Osteocyte (in vitro differentiated cells): ENCODE results near the gene SUCO. TPM values are rescaled to one million over a fixed set of nuclear protein-coding genes. Genes with fewer than 3 reads are reported as not detected.

Source experiments
- DNase-seq: peaks from one replicate; pipeline ENCODE4 v3.0.0; 2021; ENCODE audit warnings: mixed read lengths; ENCODE audit not compliant: unreplicated experiment; ENCODE audit errors: extremely low spot score
- H3K27ac Mint-ChIP-seq: one replicate; pipeline ENCODE4 v1.8.0; 2021; ENCODE audit warnings: mild to moderate bottlenecking, mixed read lengths; ENCODE audit not compliant: unreplicated experiment
- H3K27me3 Mint-ChIP-seq: one replicate; pipeline ENCODE4 v1.8.0; 2021; ENCODE audit warnings: mixed read lengths; ENCODE audit not compliant: unreplicated experiment
- H3K36me3 Mint-ChIP-seq: one replicate; pipeline ENCODE4 v1.8.0; 2021; ENCODE audit warnings: mixed read lengths; ENCODE audit not compliant: unreplicated experiment
- H3K4me1 Mint-ChIP-seq: one replicate; pipeline ENCODE4 v1.8.0; 2021; ENCODE audit warnings: mixed read lengths; ENCODE audit not compliant: unreplicated experiment
- H3K4me3 Mint-ChIP-seq: one replicate; pipeline ENCODE4 v1.8.0; 2021; ENCODE audit warnings: mild to moderate bottlenecking, moderate library complexity, mixed read lengths; ENCODE audit not compliant: unreplicated experiment
- H3K9me3 Mint-ChIP-seq: one replicate; pipeline ENCODE4 v1.8.0; 2021; ENCODE audit warnings: mixed read lengths; ENCODE audit not compliant: unreplicated experiment
- CTCF ChIP-seq: fragments of 200-600 bp; sonication (generic); IDR thresholded peaks from 2 replicates; pipeline ENCODE4 v1.5.0; 2021; ENCODE audit warnings: antibody characterized with exemption, mild to moderate bottlenecking, moderate library complexity
- total RNA-seq: library from RNA; stranded (reverse); gene quantifications from 2 replicates; pipeline ENCODE4 v1.2.1, GENCODE V29; 2021

Gene SUCO
- total RNA-seq, 1 donor from 2014 or later, result 30.4 TPM

- no peaks in the 10 kb centered on the region for H3K36me3 Mint-ChIP-seq
- H3K27ac Mint-ChIP-seq, result no peak overlapping the region
- no peak overlapping the region for H3K4me3 Mint-ChIP-seq
- no peaks in the 10 kb centered on the region for H3K4me1 Mint-ChIP-seq
- DNase-seq, result no peak
- H3K27me3 Mint-ChIP-seq, result peaks cover 22% of the 10 kb centered on the region
- H3K9me3 Mint-ChIP-seq, result no peaks in the 10 kb centered on the region
- TF ChIP-seq CTCF, result no peak
Observed at GRCh38 chr1:172507741-172508140, 25.2 kb upstream of the SUCO start.

GRCh38 chr1:172510479-172510878 lies 22.5 kb upstream of the SUCO start:
- Mint-ChIP-seq H3K9me3 (no peaks in the 10 kb centered on the region), H3K27me3 (peaks cover 7% of the 10 kb centered on the region), H3K4me1 (no peaks in the 10 kb centered on the region), H3K27ac (no peak overlapping the region), H3K36me3 (no peaks in the 10 kb centered on the region), H3K4me3 (no peak overlapping the region)
- no peak for DNase-seq
- no peak for TF ChIP-seq CTCF

- H3K27ac Mint-ChIP-seq, result no peak overlapping the region
- no peaks in the 10 kb centered on the region for H3K9me3 Mint-ChIP-seq
- peaks cover 8% of the 10 kb centered on the region for H3K27me3 Mint-ChIP-seq
- no peak overlapping the region for H3K4me3 Mint-ChIP-seq
- no peaks in the 10 kb centered on the region for H3K4me1 Mint-ChIP-seq
- no peak for DNase-seq
- H3K36me3 Mint-ChIP-seq, result no peaks in the 10 kb centered on the region
- TF ChIP-seq CTCF, result no peak
Observed at GRCh38 chr1:172512591-172512990, 20.4 kb upstream of the SUCO start.

GRCh38 chr1:172513479-172513878 lies 19.5 kb upstream of the SUCO start:
- no peak for TF ChIP-seq CTCF
- no peak for DNase-seq
- Mint-ChIP-seq H3K4me1 (no peaks in the 10 kb centered on the region), H3K27ac (no peak overlapping the region), H3K4me3 (no peak overlapping the region), H3K27me3 (peaks cover 12% of the 10 kb centered on the region), H3K36me3 (no peaks in the 10 kb centered on the region), H3K9me3 (no peaks in the 10 kb centered on the region)

GRCh38 chr1:172514108-172514507 lies 18.8 kb upstream of the SUCO start:
- Mint-ChIP-seq H3K36me3 (no peaks in the 10 kb centered on the region), H3K27me3 (peaks cover 17% of the 10 kb centered on the region), H3K4me3 (no peak overlapping the region), H3K27ac (no peak overlapping the region), H3K4me1 (no peaks in the 10 kb centered on the region), H3K9me3 (no peaks in the 10 kb centered on the region)
- no peak for DNase-seq
- TF ChIP-seq CTCF, result no peak
